GM12878 (cell line): Measurements from ENCODE around the gene TMEM89. TPM values are rescaled to one million over a fixed set of nuclear protein-coding genes. Genes with fewer than 3 reads are reported as not detected.

ENCODE experiments used
- ATAC-seq: fragments of 200-7000 bp; cut with Tn5 transposase; 3 replicates; pipeline ENCODE4 v1.9.1; 2020; ENCODE audit warnings: mild to moderate bottlenecking, moderate library complexity
- BruUV-seq: library from RNA; stranded (reverse); fragments of 400-500 nt; replicated peaks from 2 replicates; lab custom pipeline; 2021; lab: Mats Ljungman, UMichigan
- CTCF ChIA-PET: fragments of 300-600 bp; sonication (Branson Sonifier 250); formaldehyde crosslinking; extraction: SDS; loops from one replicate; lab custom pipeline; 2021; ENCODE audit warnings: inconsistent platforms; lab: Yijun Ruan, JAX
- POLR2A ChIA-PET: fragments of 350-600 bp; formaldehyde crosslinking; extraction: SDS; loops from one replicate; lab custom pipeline; 2021; ENCODE audit warnings: inconsistent platforms; lab: Charles Lee
- RAD21 ChIA-PET: fragments of 300-600 bp; sonication (Branson Sonifier 250); formaldehyde crosslinking; loops from one replicate; lab custom pipeline; 2023; ENCODE audit warnings: antibody characterized with exemption; ENCODE audit not compliant: unreplicated experiment; lab: Charles Lee
- SMC1A ChIA-PET: fragments of 300-600 bp; sonication (Branson Sonifier 250); formaldehyde crosslinking; loops from one replicate; lab custom pipeline; 2023; ENCODE audit not compliant: unreplicated experiment, uncharacterized antibody; lab: Charles Lee
- DNase-seq: peaks from one replicate; pipeline ENCODE4 v3.0.0-alpha.2; 2011; ENCODE audit warnings: low read depth, low spot score
- FAIRE-seq: peaks from 3 replicates; lab custom pipeline; 2011; peaks lifted over from hg19 to GRCh38; lab: Jason Lieb, UNC
- H2AFZ ChIP-seq: 2 replicates; pipeline ENCODE4 v1.6.0; 2011; ENCODE audit warnings: low read depth, low read length, control low read depth; ENCODE audit not compliant: control insufficient read depth
- H3K27ac ChIP-seq: 2 replicates; pipeline ENCODE4 v1.5.1; 2011; ENCODE audit warnings: control low read depth; ENCODE audit not compliant: control insufficient read depth, insufficient read depth
- H3K27me3 ChIP-seq, 2 experiments: replicated peaks in 1 of 2; 2 replicates each; pipeline versions ENCODE4 v1.6.0 to v1.6.1; 2011; ENCODE audit warnings: low read length in 1 of 2; ENCODE audit not compliant: control insufficient read depth in 2 of 2, insufficient read depth in 2 of 2
- H3K36me3 ChIP-seq, 2 experiments: 2 replicates each; pipeline ENCODE4 v1.5.1; 2011; ENCODE audit warnings: low read length in 1 of 2; ENCODE audit not compliant: control insufficient read depth in 2 of 2, insufficient read depth in 2 of 2
- H3K4me1 ChIP-seq: 2 replicates; pipeline ENCODE4 v1.6.1; 2011; ENCODE audit warnings: mild to moderate bottlenecking, low read length, moderate library complexity, mixed read lengths; ENCODE audit not compliant: control insufficient read depth, insufficient read depth
- H3K4me2 ChIP-seq: 2 replicates; pipeline ENCODE4 v1.6.0; 2011; ENCODE audit warnings: control low read depth; ENCODE audit not compliant: control insufficient read depth, insufficient read depth
- H3K4me3 ChIP-seq: fragments of 200-600 bp; sonication (generic); 2 replicates; pipeline ENCODE4 v1.5.1; 2016
- H3K79me2 ChIP-seq: 2 replicates; pipeline ENCODE4 v1.6.0; 2011; ENCODE audit warnings: low read length; ENCODE audit not compliant: control insufficient read depth, insufficient read depth
- H3K9ac ChIP-seq: 2 replicates; pipeline ENCODE4 v1.8.0; 2011; ENCODE audit warnings: low read length, control low read depth, mixed read lengths; ENCODE audit not compliant: control insufficient read depth, insufficient read depth
- H3K9me3 ChIP-seq: replicated peaks from 3 replicates; pipeline ENCODE4 v1.5.1; 2011; ENCODE audit warnings: mild to moderate bottlenecking, low read length; ENCODE audit not compliant: control insufficient read depth, insufficient read depth
- H4K20me1 ChIP-seq: 2 replicates; pipeline ENCODE4 v1.6.0; 2011; ENCODE audit not compliant: control insufficient read depth, insufficient read depth
- CBX5 ChIP-seq: sonication (generic); IDR thresholded peaks from 2 replicates; pipeline ENCODE4 v1.6.1; 2016; ENCODE audit warnings: low read depth, moderate library complexity, mild to moderate bottlenecking, inconsistent platforms
- FOXM1 ChIP-seq: IDR thresholded peaks from 2 replicates; pipeline ENCODE4 v1.6.1; 2012; ENCODE audit warnings: low read depth, mild to moderate bottlenecking, inconsistent platforms, low read length, moderate library complexity
- HDGF ChIP-seq: fragments of 450-650 bp; IDR thresholded peaks from 2 replicates; pipeline ENCODE4 v1.6.1; 2016; ENCODE audit warnings: antibody characterized with exemption
- MEF2B ChIP-seq: fragments of 450-650 bp; IDR thresholded peaks from 2 replicates; pipeline ENCODE4 v1.6.1; 2018; ENCODE audit warnings: mild to moderate bottlenecking, moderate library complexity; ENCODE audit not compliant: partially characterized antibody, poor library complexity, severe bottlenecking
- NR2C2 ChIP-seq: IDR thresholded peaks from 2 replicates; pipeline ENCODE4 v1.6.1; 2011; ENCODE audit warnings: borderline replicate concordance, low read depth; ENCODE audit not compliant: control insufficient read depth, insufficient read length
- RBBP5 ChIP-seq: fragments of 200-600 bp; sonication (generic); conservative IDR thresholded peaks from 2 replicates; pipeline ENCODE4 v1.6.1; 2016
- SIN3A ChIP-seq: IDR thresholded peaks from 2 replicates; pipeline ENCODE4 v1.6.1; 2012; ENCODE audit warnings: low read depth, low read length, improper control_type of control experiment
- STAT1 ChIP-seq: fragments of 450-650 bp; conservative IDR thresholded peaks from 2 replicates; pipeline ENCODE4 v1.6.1; 2014; ENCODE audit warnings: antibody characterized with exemption, mild to moderate bottlenecking
- TBL1XR1 ChIP-seq: IDR thresholded peaks from 2 replicates; pipeline ENCODE4 v1.6.1; 2012; ENCODE audit warnings: low read depth, low read length, improper control_type of control experiment
- ZNF24 ChIP-seq: fragments of 450-650 bp; IDR thresholded peaks from 2 replicates; pipeline ENCODE4 v1.6.1; 2017; ENCODE audit warnings: antibody characterized with exemption, mild to moderate bottlenecking
- WGBS: methylation state at CpG from one replicate; pipeline ENCODE4 v1.1.6; 2016; ENCODE audit warnings: low lambda C conversion rate; ENCODE audit not compliant: insufficient replicate concordance, insufficient coverage; ENCODE audit errors: missing lambda C conversion rate; 5-methylcytosine and 5-hydroxymethylcytosine counted together
- in situ Hi-C: fragments of 300-500 bp; cut with MboI; formaldehyde crosslinking; loops from 9 replicates; pipeline ENCODE4 v1.14.3; 2018; ENCODE audit warnings: mixed read lengths
- intact Hi-C: fragments of 100-400 bp; cut with micrococcal nuclease; formaldehyde crosslinking; loops from one replicate; pipeline ENCODE4 v1.14.2; 2022; ENCODE audit not compliant: unreplicated experiment
- polyA plus RNA-seq, 11 experiments: library from polyadenylated mRNA; depleted of rRNA in 4 of 11; unstranded in 6 of 11; stranded (reverse) in 5 of 11; fragments of >200 nt; fragmentation: Nextera tagmentation in 4 of 11; fragmentation: Illumina TruSeq in 1 of 11; extraction: Ambion mirVana in 4 of 11; extraction: Trizol in 1 of 11; gene quantifications; 1 replicate in 1 of 11; 2 replicates in 10 of 11; pipeline versions ENCODE4 v1.2.1 to v1.2.3, GENCODE V29; 2011 to 2016; ENCODE audit warnings: inconsistent platforms in 2 of 11, missing spikeins in 2 of 11, low read depth in 1 of 11
- total RNA-seq, 4 experiments: library from RNA; depleted of rRNA in 3 of 4; stranded (reverse); fragments of >200 nt in 3 of 4; fragmentation: Illumina TruSeq in 1 of 4; extraction: Trizol in 1 of 4; gene quantifications; 2 replicates each; pipeline versions ENCODE4 v1.2.1 to v1.2.3, GENCODE V29; 2013 to 2021
- TF ChIP-seq, protein P1 (sequence below): fragments of 450-650 bp; IDR thresholded peaks from 2 replicates; pipeline ENCODE4 v1.6.1; 2017; ENCODE audit warnings: mild to moderate bottlenecking, moderate library complexity
- TF ChIP-seq, protein P2 (sequence below): IDR thresholded peaks from 2 replicates; pipeline ENCODE4 v1.6.1; 2012; ENCODE audit warnings: low read depth, low read length, improper control_type of control experiment

The TMEM89 gene
- total and polyA plus RNA-seq, 10 of the 15 experiments (the other 5 are each of a cell fraction or from before 2014, with no cell fraction given) = not detected

DNA sequence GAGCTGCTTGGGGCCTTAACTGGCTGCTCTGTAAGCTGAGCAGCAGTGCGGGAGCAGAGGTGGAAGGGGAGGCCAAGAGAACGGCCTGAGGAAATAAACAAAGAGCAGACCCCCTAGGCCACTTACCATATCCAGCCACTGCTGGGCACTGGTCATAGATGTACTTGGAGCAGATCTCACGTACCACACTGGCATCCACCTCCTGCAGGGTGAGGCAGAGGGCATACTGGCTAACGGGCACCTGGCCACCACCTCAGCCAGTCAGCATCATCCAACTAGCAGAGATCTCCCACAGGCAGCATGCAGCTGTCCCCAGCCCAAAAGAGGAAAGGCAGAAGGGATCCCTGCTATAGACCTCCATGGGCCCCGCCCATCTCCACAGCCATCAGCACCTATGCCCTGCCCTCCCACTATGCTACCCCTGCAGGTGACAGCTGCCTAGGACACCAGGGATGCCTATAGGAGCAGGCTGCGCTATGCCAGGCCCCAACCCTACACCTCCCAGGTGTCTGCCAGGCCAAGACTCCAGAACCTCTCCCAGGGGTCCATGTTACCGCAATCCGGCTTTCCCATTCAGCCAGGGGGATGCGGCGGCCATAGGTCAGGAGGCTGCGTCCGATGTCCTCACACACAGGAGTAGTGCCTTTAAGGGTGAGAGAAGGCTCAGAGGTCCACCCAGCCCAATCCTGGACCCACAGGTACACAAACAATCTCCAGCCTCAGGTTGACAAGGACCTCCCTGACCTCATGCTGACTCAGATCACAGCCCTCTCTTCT, 21.9 kb downstream of the TMEM89 start:
- Histone ChIP-seq H3K4me2 (no peak overlapping the region), H3K4me3 (no peak overlapping the region), H3K4me1 (no peaks in the 10 kb centered on the region; the same call in 1 of the 2 replicates), H2AFZ (no peak overlapping the region), H3K9me3 (no peaks in the 10 kb centered on the region), H3K79me2 (no peaks in the 10 kb centered on the region), H4K20me1 (peaks cover 4% of the 10 kb centered on the region; the same call in 1 of the 2 replicates), H3K27ac (no peak overlapping the region), H3K27me3 (peaks cover 0 to 2% of the 10 kb centered on the region in 2 experiments; a peak in 1 of 4 replicates), H3K9ac (no peak overlapping the region), H3K36me3 (peaks cover 34 to 44% of the 10 kb centered on the region in 2 experiments)
- POLR2A ChIA-PET = no interaction called here
- 97% methylated on average over 12 of the region's 12 CpGs for WGBS
- intact Hi-C loops = no loop called here
- in situ Hi-C loops = no loop called here
- DNase-seq (no peak), FAIRE-seq (no peak), ATAC-seq (no peak)
- CTCF ChIA-PET = no interaction called here
- RAD21 ChIA-PET = no interaction called here
- TF ChIP-seq CBX5 (no peak), SIN3A (no peak), NR2C2 (no peak), FOXM1 (no peak), ZNF24 (no peak), TBL1XR1 (no peak), HDGF (no peak), MEF2B (no peak), RBBP5 (no peak), STAT1 (no peak)
- TF ChIP-seq, protein P1, sequence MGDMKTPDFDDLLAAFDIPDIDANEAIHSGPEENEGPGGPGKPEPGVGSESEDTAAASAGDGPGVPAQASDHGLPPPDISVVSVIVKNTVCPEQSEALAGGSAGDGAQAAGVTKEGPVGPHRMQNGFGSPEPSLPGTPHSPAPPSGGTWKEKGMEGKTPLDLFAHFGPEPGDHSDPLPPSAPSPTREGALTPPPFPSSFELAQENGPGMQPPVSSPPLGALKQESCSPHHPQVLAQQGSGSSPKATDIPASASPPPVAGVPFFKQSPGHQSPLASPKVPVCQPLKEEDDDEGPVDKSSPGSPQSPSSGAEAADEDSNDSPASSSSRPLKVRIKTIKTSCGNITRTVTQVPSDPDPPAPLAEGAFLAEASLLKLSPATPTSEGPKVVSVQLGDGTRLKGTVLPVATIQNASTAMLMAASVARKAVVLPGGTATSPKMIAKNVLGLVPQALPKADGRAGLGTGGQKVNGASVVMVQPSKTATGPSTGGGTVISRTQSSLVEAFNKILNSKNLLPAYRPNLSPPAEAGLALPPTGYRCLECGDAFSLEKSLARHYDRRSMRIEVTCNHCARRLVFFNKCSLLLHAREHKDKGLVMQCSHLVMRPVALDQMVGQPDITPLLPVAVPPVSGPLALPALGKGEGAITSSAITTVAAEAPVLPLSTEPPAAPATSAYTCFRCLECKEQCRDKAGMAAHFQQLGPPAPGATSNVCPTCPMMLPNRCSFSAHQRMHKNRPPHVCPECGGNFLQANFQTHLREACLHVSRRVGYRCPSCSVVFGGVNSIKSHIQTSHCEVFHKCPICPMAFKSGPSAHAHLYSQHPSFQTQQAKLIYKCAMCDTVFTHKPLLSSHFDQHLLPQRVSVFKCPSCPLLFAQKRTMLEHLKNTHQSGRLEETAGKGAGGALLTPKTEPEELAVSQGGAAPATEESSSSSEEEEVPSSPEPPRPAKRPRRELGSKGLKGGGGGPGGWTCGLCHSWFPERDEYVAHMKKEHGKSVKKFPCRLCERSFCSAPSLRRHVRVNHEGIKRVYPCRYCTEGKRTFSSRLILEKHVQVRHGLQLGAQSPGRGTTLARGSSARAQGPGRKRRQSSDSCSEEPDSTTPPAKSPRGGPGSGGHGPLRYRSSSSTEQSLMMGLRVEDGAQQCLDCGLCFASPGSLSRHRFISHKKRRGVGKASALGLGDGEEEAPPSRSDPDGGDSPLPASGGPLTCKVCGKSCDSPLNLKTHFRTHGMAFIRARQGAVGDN = no peak
- TF ChIP-seq, protein P2, sequence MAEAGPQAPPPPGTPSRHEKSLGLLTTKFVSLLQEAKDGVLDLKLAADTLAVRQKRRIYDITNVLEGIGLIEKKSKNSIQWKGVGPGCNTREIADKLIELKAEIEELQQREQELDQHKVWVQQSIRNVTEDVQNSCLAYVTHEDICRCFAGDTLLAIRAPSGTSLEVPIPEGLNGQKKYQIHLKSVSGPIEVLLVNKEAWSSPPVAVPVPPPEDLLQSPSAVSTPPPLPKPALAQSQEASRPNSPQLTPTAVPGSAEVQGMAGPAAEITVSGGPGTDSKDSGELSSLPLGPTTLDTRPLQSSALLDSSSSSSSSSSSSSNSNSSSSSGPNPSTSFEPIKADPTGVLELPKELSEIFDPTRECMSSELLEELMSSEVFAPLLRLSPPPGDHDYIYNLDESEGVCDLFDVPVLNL = no peak
- SMC1A ChIA-PET = no interaction called here
- no TSS peak for BruUV-seq
